ENCODE results near the gene THRA. TPM values are rescaled to one million over a fixed set of nuclear protein-coding genes. Genes with fewer than 3 reads are reported as not detected.

Gene THRA
- total RNA-seq, 3 donors from 2014 or later (not counting 1 experiment from before 2014, with no cell fraction given), result 40.8 to 55.7 (median 42.3) TPM

DNA sequence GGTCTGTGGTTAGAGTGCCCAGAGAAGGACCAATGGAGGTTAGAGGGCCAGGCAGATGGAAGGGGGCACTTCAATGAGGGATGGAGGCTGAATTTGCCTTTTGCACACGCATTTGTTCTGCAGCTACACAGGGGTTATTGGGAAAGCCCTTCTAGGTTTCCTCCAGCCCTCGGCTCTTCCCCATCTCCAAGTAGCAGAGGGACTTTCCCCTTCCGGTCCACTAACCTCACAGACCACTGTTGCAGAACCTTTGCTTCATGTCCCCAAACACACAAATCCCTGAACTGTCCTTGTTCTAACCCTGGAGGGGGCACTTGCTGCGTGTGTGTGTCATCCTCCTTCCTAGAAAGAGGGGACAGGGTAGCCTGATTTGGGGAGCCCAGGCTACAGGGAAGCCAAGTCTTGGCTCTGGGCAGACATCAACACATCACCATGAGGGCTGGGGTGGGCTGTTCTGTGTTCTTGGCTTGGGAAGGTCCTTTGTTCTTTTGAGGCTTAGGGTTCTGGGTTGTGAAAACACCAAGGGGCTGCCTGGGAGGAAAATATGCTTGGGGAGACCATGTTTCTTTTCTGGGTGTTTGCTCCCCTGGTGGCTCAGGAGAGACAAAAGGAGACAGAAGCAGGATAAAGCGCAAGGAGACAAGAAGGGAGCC, 44.9 kb downstream of the THRA start:
- Histone ChIP-seq H3K36me3 (ENCODE audit: control insufficient read depth, insufficient read depth, low read length) (no peaks in the 10 kb centered on the region), H3K27me3 (ENCODE audit: control insufficient read depth, insufficient read depth, low read length) (no peaks in the 10 kb centered on the region), H3K27ac (ENCODE audit: low read length) (peak overlapping the region; percentile 94), H3K9me3 (ENCODE audit: control insufficient read depth, insufficient read depth, low read length) (no peaks in the 10 kb centered on the region), H3K4me3 (ENCODE audit: low read length) (no peak overlapping the region), H3K4me1 (ENCODE audit: control insufficient read depth, insufficient read depth, low read length) (peaks cover 89% of the 10 kb centered on the region)
- H3K4me3 Mint-ChIP-seq, result peak overlapping the region; percentile 77
- DNase-seq (peak in 1 of 2 donors; percentile 68), ATAC-seq (peak; percentile 2 to 9 (median 7))
- H3K4me1 Mint-ChIP-seq, result peaks cover 84 to 87% of the 10 kb centered on the region in 2 donors
- H3K36me3 Mint-ChIP-seq, result no peaks in the 10 kb centered on the region
- H3K27me3 Mint-ChIP-seq (ENCODE audit: low read depth in 2 of 2), result no peaks in the 10 kb centered on the region
- intact Hi-C loops (cut with micrococcal nuclease), result loop anchor here (1.0 to 10.0 kb wide), 3 partner anchors 8 to 333 kb away; no protein-coding TSS in a partner anchor
- H3K9me3 Mint-ChIP-seq, result no peaks in the 10 kb centered on the region
- peak overlapping the region; percentile 98 to 99 for H3K27ac Mint-ChIP-seq
- TF ChIP-seq, protein P1, sequence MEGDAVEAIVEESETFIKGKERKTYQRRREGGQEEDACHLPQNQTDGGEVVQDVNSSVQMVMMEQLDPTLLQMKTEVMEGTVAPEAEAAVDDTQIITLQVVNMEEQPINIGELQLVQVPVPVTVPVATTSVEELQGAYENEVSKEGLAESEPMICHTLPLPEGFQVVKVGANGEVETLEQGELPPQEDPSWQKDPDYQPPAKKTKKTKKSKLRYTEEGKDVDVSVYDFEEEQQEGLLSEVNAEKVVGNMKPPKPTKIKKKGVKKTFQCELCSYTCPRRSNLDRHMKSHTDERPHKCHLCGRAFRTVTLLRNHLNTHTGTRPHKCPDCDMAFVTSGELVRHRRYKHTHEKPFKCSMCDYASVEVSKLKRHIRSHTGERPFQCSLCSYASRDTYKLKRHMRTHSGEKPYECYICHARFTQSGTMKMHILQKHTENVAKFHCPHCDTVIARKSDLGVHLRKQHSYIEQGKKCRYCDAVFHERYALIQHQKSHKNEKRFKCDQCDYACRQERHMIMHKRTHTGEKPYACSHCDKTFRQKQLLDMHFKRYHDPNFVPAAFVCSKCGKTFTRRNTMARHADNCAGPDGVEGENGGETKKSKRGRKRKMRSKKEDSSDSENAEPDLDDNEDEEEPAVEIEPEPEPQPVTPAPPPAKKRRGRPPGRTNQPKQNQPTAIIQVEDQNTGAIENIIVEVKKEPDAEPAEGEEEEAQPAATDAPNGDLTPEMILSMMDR (IDR thresholded peaks at IDR 0.05), result no peak
- WGBS (ENCODE audit: insufficient coverage), result 17% methylated on average over 5 of the region's 5 CpGs

DNA sequence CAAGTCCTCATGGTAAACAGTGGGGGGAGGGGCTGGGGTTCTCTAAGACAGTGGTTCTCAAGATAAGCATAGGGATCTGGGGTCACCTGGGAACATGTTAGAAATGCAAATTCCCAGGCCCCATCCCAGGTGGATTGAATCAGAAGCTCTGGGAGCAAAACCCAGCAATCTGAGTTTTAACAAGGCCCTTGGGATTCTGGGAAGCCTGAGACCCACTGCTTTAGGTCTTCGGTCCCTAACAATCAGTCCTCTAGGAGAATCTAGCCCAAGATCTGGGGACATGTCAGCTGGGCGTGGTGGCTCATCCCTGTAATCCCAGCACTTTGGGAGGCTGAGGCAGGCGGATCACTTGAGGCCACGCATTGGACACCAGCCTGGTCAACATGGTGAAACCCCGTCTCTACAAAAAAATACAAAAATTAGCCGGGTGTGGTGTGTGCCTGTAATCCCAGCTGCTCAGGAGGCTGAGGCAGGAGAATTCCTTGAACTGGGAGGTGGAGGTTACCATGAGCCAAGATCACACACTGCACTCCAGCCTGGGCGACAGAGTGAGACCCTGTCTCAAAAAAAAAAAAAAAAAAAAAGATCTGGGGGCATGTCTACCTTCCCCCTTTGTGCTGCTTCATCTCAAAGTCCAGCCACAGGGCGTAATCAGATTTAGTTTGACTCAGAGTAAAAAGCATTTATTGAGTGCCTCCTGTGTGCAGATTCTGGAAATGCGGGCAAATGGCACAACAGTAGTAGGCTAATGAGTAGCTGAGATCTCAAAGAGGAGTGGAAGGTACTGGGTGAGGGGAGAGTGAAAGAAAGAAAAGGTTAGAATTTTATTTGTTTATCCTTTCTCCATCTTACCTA, 46.4 kb downstream of the THRA start:
- no peaks in the 10 kb centered on the region for H3K9me3 Mint-ChIP-seq
- TF ChIP-seq, protein P1 (IDR thresholded peaks at IDR 0.05), result no peak
- peak overlapping the region; percentile 98 to 99 for H3K27ac Mint-ChIP-seq
- peak in 1 of 2 donors; percentile 50 for DNase-seq
- no peak for ATAC-seq
- Histone ChIP-seq H3K9me3 (ENCODE audit: control insufficient read depth, insufficient read depth, low read length) (no peaks in the 10 kb centered on the region), H3K27me3 (ENCODE audit: control insufficient read depth, insufficient read depth, low read length) (no peaks in the 10 kb centered on the region), H3K36me3 (ENCODE audit: control insufficient read depth, insufficient read depth, low read length) (no peaks in the 10 kb centered on the region), H3K4me3 (ENCODE audit: low read length) (no peak overlapping the region), H3K27ac (ENCODE audit: low read length) (peak overlapping the region; percentile 94), H3K4me1 (ENCODE audit: control insufficient read depth, insufficient read depth, low read length) (peaks cover 87% of the 10 kb centered on the region)
- no peaks in the 10 kb centered on the region for H3K27me3 Mint-ChIP-seq (ENCODE audit: low read depth in 2 of 2)
- peaks cover 86 to 88% of the 10 kb centered on the region in 2 donors for H3K4me1 Mint-ChIP-seq
- intact Hi-C loops (cut with micrococcal nuclease), result loop anchor here (1.0 to 10.0 kb wide), 2 partner anchors 13 to 334 kb away; no protein-coding TSS in a partner anchor
- H3K4me3 Mint-ChIP-seq, result no peak overlapping the region
- H3K36me3 Mint-ChIP-seq, result no peaks in the 10 kb centered on the region
- 97% methylated on average over 8 of the region's 9 CpGs for WGBS (ENCODE audit: insufficient coverage)

DNA sequence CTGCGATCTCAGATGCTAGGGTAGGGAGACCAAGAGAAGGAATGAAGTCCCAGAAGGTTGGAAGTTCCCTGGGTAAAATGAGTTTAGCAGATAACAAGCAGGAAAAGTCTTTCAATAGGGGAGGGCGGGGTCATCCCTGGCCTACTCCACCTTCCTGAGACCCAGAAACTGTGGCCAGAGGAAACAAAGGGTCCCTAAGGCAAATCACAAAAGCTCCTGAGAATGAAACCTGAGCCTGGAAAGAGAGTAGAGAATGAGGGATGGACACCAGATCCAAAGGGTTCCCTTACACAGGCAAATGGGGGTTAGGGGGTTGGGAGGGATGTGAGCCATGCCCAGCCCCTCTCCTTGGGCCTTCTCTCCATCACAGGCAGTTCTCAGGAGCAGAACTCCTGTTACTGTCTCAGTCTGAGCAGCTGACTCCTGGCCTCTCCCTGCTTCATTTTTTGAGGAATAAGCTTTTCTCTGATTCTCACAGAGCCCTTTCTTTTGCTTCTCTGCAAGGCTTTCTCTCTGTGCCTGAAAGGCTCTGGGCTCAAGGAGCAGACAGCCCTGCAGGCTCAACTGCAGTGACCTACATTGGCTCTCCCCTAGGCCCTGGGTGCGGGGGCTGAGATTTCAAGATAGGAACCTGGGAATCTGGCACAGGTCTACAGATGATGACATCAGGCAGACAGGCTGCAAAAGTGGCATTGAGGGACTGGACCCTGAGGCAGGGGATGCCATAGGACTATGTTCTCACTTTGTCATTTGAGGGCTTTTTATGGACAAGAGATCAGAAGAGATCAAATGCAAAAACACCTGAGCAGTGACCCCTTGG, 47.5 kb downstream of the THRA start:
- DNase-seq, result no peak
- H3K4me1 ChIP-seq (ENCODE audit: control insufficient read depth, insufficient read depth, low read length), result peaks cover 81% of the 10 kb centered on the region
- TF ChIP-seq, protein P1 (IDR thresholded peaks at IDR 0.05), result no peak
- 80% methylated on average over 3 of the region's 3 CpGs for WGBS (ENCODE audit: insufficient coverage)
- intact Hi-C loops (cut with micrococcal nuclease), result loop anchor here (5.0 kb wide), 1 partner anchor 48 kb away; the partner anchor contains the start of gene THRA
- H3K9me3 ChIP-seq (ENCODE audit: control insufficient read depth, insufficient read depth, low read length), result no peaks in the 10 kb centered on the region
- no peaks in the 10 kb centered on the region for H3K27me3 ChIP-seq (ENCODE audit: control insufficient read depth, insufficient read depth, low read length)
- ATAC-seq, result no peak
- no peaks in the 10 kb centered on the region for H3K9me3 Mint-ChIP-seq
- H3K4me3 ChIP-seq (ENCODE audit: low read length), result no peak overlapping the region
- peak overlapping the region; percentile 85 for H3K4me3 Mint-ChIP-seq
- no peaks in the 10 kb centered on the region for H3K36me3 Mint-ChIP-seq
- no peaks in the 10 kb centered on the region for H3K36me3 ChIP-seq (ENCODE audit: control insufficient read depth, insufficient read depth, low read length)
- no peaks in the 10 kb centered on the region for H3K27me3 Mint-ChIP-seq (ENCODE audit: low read depth in 2 of 2)
- H3K27ac Mint-ChIP-seq, result peak overlapping the region; percentile 98 to 99
- H3K4me1 Mint-ChIP-seq, result peaks cover 77 to 80% of the 10 kb centered on the region in 2 donors
- H3K27ac ChIP-seq (ENCODE audit: low read length), result no peak overlapping the region
